ENCODE results near the gene TNS4.

GRCh38 chr17:40459636-40460603 lies 41.5 kb downstream of the TNS4 start:
- TF ChIP-seq TSC22D4 (tag; IDR thresholded peaks at IDR 0.05) (no peak), ZFP36 (IDR thresholded peaks at IDR 0.05; ENCODE audit: low read depth, low read length, partially characterized antibody) (no peak), CTCF (IDR thresholded peaks at IDR 0.05 in 2 of 3, conservative IDR thresholded peaks at IDR 0.05 in 1 of 3; ENCODE audit: insufficient read depth in 2 of 3, low read depth in 1 of 3, low read length in 3 of 3) (no peak), GATA2 (CRISPR knock-in tag; IDR thresholded peaks at IDR 0.05) (no peak), TEAD4 (IDR thresholded peaks at IDR 0.05; ENCODE audit: low read length) (no peak), TEAD4 (CRISPR knock-in tag; IDR thresholded peaks at IDR 0.05; ENCODE audit: borderline replicate concordance) (no peak), BACH1 (tag; IDR thresholded peaks at IDR 0.05) (no peak), POLR2A (conservative IDR thresholded peaks at IDR 0.05) (no peak), JUND (IDR thresholded peaks at IDR 0.05; ENCODE audit: borderline replicate concordance, low read depth, low read length) (no peak), JUND (tag; IDR thresholded peaks at IDR 0.05; ENCODE audit: borderline replicate concordance, low read depth, low read length) (no peak), SOX6 (IDR thresholded peaks at IDR 0.05) (no peak), YBX1 (IDR thresholded peaks at IDR 0.05) (no peak)

Measured in K562 (cell line).